ENCODE measurements around the gene HOXD10. TPM values are rescaled to one million over a fixed set of nuclear protein-coding genes. Genes with fewer than 3 reads are reported as not detected.
A peak's percentile ranks its signal among the peaks of the same experiment; 100 is the strongest.

HOXD10 gene
- total and polyA plus RNA-seq, 2 of the 13 experiments (the other 11 are each of a cell fraction or from before 2014, with no cell fraction given) = not detected

DNA sequence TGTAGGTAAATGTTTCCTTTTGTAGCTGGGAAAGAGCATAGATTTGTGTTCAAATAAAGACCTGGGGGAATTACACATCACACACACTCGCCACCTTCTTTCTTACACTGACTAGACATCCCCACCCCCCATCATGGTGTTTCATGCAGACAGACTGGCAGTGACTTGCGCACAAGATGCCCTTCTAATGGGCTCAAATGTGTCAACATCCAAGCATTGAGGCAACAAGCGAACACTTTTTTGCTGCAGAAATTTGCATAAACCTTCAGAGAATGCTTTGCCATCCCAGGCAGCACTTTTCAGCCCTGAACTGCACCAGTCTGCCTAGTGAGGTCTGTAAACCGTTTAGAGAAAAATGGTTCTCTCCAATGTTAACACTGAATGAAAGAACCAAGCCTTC lies 17.5 kb downstream of the HOXD10 start (continued):
- TF ChIP-seq, protein P1, sequence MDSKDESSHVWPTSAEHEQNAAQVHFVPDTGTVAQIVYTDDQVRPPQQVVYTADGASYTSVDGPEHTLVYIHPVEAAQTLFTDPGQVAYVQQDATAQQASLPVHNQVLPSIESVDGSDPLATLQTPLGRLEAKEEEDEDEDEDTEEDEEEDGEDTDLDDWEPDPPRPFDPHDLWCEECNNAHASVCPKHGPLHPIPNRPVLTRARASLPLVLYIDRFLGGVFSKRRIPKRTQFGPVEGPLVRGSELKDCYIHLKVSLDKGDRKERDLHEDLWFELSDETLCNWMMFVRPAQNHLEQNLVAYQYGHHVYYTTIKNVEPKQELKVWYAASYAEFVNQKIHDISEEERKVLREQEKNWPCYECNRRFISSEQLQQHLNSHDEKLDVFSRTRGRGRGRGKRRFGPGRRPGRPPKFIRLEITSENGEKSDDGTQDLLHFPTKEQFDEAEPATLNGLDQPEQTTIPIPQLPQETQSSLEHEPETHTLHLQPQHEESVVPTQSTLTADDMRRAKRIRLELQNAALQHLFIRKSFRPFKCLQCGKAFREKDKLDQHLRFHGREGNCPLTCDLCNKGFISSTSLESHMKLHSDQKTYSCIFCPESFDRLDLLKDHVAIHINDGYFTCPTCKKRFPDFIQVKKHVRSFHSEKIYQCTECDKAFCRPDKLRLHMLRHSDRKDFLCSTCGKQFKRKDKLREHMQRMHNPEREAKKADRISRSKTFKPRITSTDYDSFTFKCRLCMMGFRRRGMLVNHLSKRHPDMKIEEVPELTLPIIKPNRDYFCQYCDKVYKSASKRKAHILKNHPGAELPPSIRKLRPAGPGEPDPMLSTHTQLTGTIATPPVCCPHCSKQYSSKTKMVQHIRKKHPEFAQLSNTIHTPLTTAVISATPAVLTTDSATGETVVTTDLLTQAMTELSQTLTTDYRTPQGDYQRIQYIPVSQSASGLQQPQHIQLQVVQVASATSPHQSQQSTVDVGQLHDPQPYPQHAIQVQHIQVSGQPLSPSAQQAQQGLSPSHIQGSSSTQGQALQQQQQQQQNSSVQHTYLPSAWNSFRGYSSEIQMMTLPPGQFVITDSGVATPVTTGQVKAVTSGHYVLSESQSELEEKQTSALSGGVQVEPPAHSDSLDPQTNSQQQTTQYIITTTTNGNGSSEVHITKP (CRISPR knock-in tag; IDR thresholded peaks at IDR 0.05; ENCODE audit: low read depth) = no peak

DNA sequence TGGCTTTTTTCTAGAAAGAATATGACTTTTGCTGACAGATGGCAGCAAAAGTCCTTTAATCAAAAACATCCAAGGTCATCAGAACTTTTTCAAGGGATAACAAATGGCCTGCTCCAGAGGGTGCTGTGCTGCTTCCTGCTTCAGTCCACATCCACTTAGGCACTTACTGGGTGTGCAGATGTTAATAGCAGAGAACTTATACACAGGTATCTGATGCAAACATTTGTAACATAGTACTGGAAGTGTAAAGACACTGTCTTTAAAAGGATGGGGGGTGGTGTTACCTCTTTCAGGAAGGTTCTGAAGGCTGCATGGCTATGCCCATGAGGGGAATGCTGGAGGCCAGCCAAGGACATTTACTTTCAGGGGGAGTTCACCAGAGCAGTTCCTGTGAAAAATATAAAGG lies 18.5 kb downstream of the HOXD10 start:
- Histone ChIP-seq H3K4me3 (replicated peaks in 1 of 3; ENCODE audit: insufficient read depth in 1 of 3, low read depth in 2 of 3, low read length in 3 of 3) (no peak overlapping the region), H3K9me3 (ENCODE audit: low read length) (no peaks in the 10 kb centered on the region), H3K27ac (ENCODE audit: extremely low read length, insufficient read depth, low read length) (no peak overlapping the region), H3K4me2 (ENCODE audit: low read depth, low read length) (no peak overlapping the region), H4K20me1 (ENCODE audit: insufficient read depth, low read length) (no peaks in the 10 kb centered on the region), H3K79me2 (ENCODE audit: insufficient read depth, low read length) (no peaks in the 10 kb centered on the region), H3K36me3 (replicated peaks in 1 of 2; ENCODE audit: control insufficient read depth in 1 of 2, insufficient read depth in 2 of 2, low read length in 2 of 2) (no peaks in the 10 kb centered on the region), H3K9ac (ENCODE audit: insufficient read depth, low read depth, low read length) (no peak overlapping the region), H3K27me3 (ENCODE audit: control insufficient read depth in 1 of 2, insufficient read depth in 2 of 2, low read length in 2 of 2) (peaks cover 9 to 90% of the 10 kb centered on the region in 2 experiments; a peak in 4 of 5 replicates), H3K4me1 (ENCODE audit: insufficient read depth, low read length) (0 out of 2 replicates have a peak, but pooled peaks cover 4% of the 10 kb centered on the region), H2AFZ (ENCODE audit: low read length) (no peak overlapping the region)
- in situ Hi-C loops (cut with HindIII; ENCODE audit: extremely low pct_ligation_motif_present, low pct_unique_long_range_greater_than_20kb) (no loop called here), intact Hi-C loops (cut with micrococcal nuclease; ENCODE audit: unreplicated experiment) (no loop called here)
- TF ChIP-seq STAG1 (CRISPR knock-in tag; IDR thresholded peaks at IDR 0.05) (peak; percentile 66), RELA (CRISPR knock-in tag; IDR thresholded peaks at IDR 0.05) (no peak), ZNF589 (CRISPR knock-in tag; conservative IDR thresholded peaks at IDR 0.05) (no peak), RAD21 (CRISPR knock-in tag; IDR thresholded peaks at IDR 0.05) (peak; percentile 16; the same call in 1 of the 2 replicates), ZNF354B (CRISPR knock-in tag; IDR thresholded peaks at IDR 0.05) (no peak), CBFB (CRISPR knock-in tag; IDR thresholded peaks at IDR 0.05) (no peak)
- TF ChIP-seq, protein P2, sequence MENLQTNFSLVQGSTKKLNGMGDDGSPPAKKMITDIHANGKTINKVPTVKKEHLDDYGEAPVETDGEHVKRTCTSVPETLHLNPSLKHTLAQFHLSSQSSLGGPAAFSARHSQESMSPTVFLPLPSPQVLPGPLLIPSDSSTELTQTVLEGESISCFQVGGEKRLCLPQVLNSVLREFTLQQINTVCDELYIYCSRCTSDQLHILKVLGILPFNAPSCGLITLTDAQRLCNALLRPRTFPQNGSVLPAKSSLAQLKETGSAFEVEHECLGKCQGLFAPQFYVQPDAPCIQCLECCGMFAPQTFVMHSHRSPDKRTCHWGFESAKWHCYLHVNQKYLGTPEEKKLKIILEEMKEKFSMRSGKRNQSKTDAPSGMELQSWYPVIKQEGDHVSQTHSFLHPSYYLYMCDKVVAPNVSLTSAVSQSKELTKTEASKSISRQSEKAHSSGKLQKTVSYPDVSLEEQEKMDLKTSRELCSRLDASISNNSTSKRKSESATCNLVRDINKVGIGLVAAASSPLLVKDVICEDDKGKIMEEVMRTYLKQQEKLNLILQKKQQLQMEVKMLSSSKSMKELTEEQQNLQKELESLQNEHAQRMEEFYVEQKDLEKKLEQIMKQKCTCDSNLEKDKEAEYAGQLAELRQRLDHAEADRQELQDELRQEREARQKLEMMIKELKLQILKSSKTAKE (CRISPR knock-in tag; IDR thresholded peaks at IDR 0.05; ENCODE audit: borderline replicate concordance) = no peak
- TF ChIP-seq, protein P3, sequence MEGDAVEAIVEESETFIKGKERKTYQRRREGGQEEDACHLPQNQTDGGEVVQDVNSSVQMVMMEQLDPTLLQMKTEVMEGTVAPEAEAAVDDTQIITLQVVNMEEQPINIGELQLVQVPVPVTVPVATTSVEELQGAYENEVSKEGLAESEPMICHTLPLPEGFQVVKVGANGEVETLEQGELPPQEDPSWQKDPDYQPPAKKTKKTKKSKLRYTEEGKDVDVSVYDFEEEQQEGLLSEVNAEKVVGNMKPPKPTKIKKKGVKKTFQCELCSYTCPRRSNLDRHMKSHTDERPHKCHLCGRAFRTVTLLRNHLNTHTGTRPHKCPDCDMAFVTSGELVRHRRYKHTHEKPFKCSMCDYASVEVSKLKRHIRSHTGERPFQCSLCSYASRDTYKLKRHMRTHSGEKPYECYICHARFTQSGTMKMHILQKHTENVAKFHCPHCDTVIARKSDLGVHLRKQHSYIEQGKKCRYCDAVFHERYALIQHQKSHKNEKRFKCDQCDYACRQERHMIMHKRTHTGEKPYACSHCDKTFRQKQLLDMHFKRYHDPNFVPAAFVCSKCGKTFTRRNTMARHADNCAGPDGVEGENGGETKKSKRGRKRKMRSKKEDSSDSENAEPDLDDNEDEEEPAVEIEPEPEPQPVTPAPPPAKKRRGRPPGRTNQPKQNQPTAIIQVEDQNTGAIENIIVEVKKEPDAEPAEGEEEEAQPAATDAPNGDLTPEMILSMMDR (CRISPR knock-in tag; IDR thresholded peaks at IDR 0.05) = peak; percentile 31; the same call in 1 of the 2 replicates
- BruUV-seq (replicated peaks) = no TSS peak
- ChIA-PET POLR2A (no interaction called here), CTCF (ENCODE audit: low intra/inter-chr PET ratio, low total read pairs) (no interaction called here)
- ATAC-seq (peak; percentile 45), DNase-seq (ENCODE audit: low spot score) (peak; percentile 23), FAIRE-seq (no peak)

Data from HepG2 (cell line).